AG04449 (cell line): ENCODE results near the gene EGF.

Source experiments
- CTCF ChIA-PET: fragments of 350-600 bp; formaldehyde crosslinking; extraction: SDS; loops from one replicate; lab custom pipeline; 2021; ENCODE audit warnings: antibody characterized with exemption; lab: Yijun Ruan, JAX
- POLR2A ChIA-PET: fragments of 400-600, 350-600 bp; formaldehyde crosslinking; extraction: SDS; loops from one replicate; lab custom pipeline; 2020; ENCODE audit warnings: antibody characterized with exemption, inconsistent platforms; lab: Yijun Ruan, JAX
- DNase-seq: peaks from one replicate; pipeline ENCODE4 v3.0.0-alpha.2; 2010; ENCODE audit warnings: low read depth, low spot score
- H3K4me3 ChIP-seq: 2 replicates; pipeline ENCODE4 v1.5.1; 2011; ENCODE audit warnings: low read depth, mild to moderate bottlenecking, control low read depth, low read length
- TF ChIP-seq, protein P1 (sequence below): IDR thresholded peaks from one replicate; pipeline ENCODE4 v1.5.1; 2011; ENCODE audit warnings: mild to moderate bottlenecking, moderate library complexity, low read length, control low read depth, inconsistent platforms; ENCODE audit not compliant: insufficient read depth; ENCODE audit errors: missing control alignments

EGF gene

DNA sequence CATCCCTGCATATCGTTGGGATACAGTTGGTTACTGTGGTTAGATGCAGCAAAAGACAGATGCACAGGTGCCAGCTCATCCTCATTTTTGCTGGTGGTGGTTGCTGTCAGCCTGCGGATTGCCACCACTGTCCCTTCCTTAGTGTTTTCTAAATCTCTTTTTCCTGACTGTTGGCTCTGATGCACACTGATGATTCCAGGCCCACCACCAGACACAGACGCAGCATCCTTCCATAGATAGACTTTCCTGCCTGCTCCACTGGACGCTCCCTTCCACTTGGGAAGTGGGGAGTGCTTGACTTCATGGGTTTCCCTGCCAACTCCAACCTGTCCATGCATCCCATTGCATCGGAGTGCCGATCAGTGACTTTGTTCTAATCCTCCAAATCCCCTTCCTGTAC is 101.5 kb downstream of the EGF start:
- CTCF ChIA-PET, result interaction anchor here (2.4 to 3.2 kb wide), 4 partner anchors 9 to 502 kb away, joined by 13 to 17 read pairs (median 14); no protein-coding TSS in a partner anchor
- POLR2A ChIA-PET, result no interaction called here
- no peak overlapping the region for H3K4me3 ChIP-seq
- TF ChIP-seq, protein P1, sequence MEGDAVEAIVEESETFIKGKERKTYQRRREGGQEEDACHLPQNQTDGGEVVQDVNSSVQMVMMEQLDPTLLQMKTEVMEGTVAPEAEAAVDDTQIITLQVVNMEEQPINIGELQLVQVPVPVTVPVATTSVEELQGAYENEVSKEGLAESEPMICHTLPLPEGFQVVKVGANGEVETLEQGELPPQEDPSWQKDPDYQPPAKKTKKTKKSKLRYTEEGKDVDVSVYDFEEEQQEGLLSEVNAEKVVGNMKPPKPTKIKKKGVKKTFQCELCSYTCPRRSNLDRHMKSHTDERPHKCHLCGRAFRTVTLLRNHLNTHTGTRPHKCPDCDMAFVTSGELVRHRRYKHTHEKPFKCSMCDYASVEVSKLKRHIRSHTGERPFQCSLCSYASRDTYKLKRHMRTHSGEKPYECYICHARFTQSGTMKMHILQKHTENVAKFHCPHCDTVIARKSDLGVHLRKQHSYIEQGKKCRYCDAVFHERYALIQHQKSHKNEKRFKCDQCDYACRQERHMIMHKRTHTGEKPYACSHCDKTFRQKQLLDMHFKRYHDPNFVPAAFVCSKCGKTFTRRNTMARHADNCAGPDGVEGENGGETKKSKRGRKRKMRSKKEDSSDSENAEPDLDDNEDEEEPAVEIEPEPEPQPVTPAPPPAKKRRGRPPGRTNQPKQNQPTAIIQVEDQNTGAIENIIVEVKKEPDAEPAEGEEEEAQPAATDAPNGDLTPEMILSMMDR, result no peak
- DNase-seq, result no peak

DNA sequence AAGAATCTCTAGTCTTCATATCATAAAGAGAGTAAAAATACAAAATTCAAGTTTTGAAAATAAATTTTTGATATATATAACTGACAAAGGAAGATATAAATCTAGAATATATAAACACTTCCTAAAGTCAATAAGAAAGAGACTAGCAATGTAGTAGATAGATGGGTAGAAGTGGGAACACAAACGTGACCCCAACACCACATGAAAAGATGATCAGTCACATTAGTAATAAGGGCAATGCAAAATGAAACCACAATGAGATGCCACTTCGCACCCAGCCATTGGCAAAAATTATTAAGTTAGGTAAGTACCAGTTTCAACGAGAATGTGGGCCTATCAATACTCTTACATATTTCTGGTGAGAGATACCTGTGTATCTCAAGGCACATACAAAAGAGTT is 106.5 kb downstream of the EGF start:
- DNase-seq, result no peak
- TF ChIP-seq, protein P1, result no peak
- CTCF ChIA-PET, result interaction anchor here (0.7 to 4.1 kb wide), 7 partner anchors 13 to 499 kb away, joined by 3 to 37 read pairs (median 3); no protein-coding TSS in a partner anchor
- POLR2A ChIA-PET, result no interaction called here
- no peak overlapping the region for H3K4me3 ChIP-seq

DNA sequence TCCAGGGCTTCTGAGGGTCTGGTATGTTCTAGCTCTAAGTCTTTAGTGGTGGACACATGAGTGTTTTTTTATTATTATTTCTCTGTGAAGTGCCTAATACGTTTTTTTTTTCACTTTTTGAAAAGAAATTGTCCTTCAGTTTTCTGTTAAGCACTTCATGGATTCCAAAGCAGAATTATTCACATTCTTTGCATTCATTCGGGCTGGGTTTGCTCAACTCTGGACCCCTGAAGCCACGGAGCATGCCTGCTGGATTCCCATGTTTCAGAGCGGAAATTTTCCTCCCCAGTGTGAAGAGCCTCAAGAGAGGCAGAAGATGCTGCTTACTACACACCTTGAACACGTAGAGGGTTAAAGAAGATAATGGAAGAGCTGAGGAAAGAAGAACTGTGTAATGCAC is 107.5 kb downstream of the EGF start:
- DNase-seq, result no peak
- POLR2A ChIA-PET, result no interaction called here
- TF ChIP-seq, protein P1, result no peak
- H3K4me3 ChIP-seq, result no peak overlapping the region
- CTCF ChIA-PET, result interaction anchor here (0.7 to 4.1 kb wide), 15 partner anchors 10 to 498 kb away, joined by 3 to 37 read pairs (median 3); no protein-coding TSS in a partner anchor

DNA sequence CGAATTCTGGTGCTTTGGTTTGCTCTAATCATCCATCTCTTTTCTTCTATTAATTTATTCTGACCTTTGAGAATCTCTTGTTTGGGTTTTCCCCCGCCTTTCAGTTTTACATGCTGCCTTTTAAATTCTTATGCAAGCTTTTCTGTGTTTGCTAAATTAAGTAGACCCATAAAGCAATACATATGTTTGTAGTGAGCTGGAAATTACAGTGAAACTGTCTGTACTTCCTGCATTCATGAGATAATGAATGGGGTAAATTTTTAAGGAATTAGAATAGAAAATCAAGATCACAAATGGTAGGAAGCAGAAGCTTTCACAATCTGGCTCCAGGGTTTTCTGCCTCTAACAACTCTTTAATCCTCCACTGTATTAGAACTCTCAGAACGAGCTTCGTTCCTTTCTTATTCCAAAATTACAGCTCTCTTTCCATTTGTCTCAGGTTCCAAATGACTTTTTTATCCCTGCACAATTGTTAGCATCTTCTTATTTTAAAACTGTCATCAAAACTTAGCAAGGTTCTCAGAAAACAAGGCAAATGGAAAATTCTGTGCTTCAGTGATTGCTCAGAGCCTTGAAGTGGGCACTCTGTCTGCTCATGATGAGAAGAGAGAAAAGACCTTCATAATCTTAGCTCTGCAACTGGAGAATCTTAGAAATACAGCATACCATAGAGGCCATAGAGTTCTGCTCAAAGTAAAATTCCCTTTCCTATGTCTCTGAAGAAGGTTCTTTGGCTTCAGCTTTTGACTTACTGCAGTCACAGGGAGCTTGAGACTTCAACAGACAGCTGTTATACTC is 108.2 kb downstream of the EGF start:
- CTCF ChIA-PET, result interaction anchor here (0.7 to 4.1 kb wide), 15 partner anchors 8 to 497 kb away, joined by 3 to 37 read pairs (median 3); no protein-coding TSS in a partner anchor
- POLR2A ChIA-PET, result no interaction called here
- no peak overlapping the region for H3K4me3 ChIP-seq
- no peak for DNase-seq
- TF ChIP-seq, protein P1, result no peak

DNA sequence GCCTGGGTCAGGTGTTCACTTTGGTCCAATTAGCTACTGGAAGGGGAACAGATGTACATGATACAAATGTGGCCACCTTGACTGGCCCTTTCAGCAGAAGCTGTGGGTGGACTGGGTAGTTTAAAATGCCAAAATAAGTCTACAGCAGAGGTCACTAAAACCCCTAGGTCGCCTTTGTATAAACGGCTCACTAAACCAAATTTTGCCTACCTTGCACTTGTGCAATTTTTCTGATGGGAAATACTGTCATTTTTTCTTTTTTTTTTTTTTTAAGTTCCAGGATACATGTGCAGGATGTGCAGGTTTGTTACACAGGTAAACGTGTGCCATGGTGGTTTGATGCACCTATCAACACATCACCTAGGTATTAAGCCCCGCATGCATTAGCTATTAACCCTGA is 109.8 kb downstream of the EGF start:
- TF ChIP-seq, protein P1, result no peak
- no peak overlapping the region for H3K4me3 ChIP-seq
- DNase-seq, result no peak
- CTCF ChIA-PET, result interaction anchor here (1.3 kb wide), 2 partner anchors 10 to 24 kb away, joined by 3 to 4 read pairs; no protein-coding TSS in a partner anchor
- POLR2A ChIA-PET, result no interaction called here

DNA sequence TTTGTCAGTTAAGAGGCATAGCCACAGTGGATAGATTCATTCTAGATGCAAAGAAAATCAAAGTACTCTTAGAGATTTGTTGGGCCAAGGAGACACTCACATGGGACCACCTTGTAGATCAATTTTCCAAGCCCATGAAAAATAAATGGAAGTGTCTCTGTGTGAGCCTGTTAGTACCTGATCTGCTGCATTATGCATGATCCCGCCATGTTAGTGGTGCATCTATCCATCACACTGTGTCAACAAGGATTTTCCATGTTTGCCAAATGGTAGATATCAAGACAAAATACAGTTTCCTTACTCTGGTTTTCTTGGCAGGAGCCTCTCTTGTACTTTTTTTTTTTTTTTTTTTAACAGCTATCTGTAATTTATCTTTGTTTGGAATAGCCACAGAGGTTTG is 112.4 kb downstream of the EGF start:
- DNase-seq, result no peak
- CTCF ChIA-PET, result interaction anchor here (1.3 kb wide), 2 partner anchors 24 to 27 kb away, joined by 3 to 4 read pairs; no protein-coding TSS in a partner anchor
- TF ChIP-seq, protein P1, result no peak
- POLR2A ChIA-PET, result interaction anchor here (0.6 kb wide), 1 partner anchor 17 kb away, joined by 3 read pairs; no protein-coding TSS in a partner anchor
- H3K4me3 ChIP-seq, result no peak overlapping the region
